HG02759 (cell line): Measurements from ENCODE around the gene MYO3B.
"Not testable (repeated sequence)": the region's sequence is repeated elsewhere in the genome, so short reads cannot be mapped to it uniquely, and the experiment has no call there.

Experiments
- ATAC-seq: cut with Tn5 transposase; IDR thresholded peaks from one replicate; pipeline ENCODE4 v1.9.1; 2021; ENCODE audit warnings: mild to moderate bottlenecking, moderate library complexity; ENCODE audit not compliant: unreplicated experiment

Gene MYO3B

GRCh38 chr2:170206805-170207407 lies 29.0 kb downstream of the MYO3B start:
- no peak for ATAC-seq

DNA sequence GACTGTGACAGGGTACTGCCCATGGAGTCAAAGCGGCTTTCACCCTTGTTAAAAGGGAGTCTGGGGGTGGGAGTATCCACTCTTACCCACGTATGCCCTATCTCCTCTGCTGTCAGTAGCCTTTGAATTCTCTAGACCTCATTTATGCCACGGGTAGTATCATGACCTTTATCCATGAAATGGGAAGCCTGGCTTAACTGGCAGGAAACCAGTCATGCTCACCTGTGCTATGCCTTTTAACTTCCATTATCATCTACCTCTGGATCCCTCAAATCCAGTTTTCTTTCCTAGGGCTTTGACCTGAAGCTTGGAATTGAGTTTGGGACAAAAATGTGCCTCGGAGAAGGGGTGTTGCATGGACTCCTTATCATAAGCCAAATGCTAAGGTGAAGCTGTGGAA lies 30.0 kb downstream of the MYO3B start:
- ATAC-seq, result no peak

GRCh38 chr2:170208967-170209366 lies 31.0 kb downstream of the MYO3B start:
- ATAC-seq, result no peak

DNA sequence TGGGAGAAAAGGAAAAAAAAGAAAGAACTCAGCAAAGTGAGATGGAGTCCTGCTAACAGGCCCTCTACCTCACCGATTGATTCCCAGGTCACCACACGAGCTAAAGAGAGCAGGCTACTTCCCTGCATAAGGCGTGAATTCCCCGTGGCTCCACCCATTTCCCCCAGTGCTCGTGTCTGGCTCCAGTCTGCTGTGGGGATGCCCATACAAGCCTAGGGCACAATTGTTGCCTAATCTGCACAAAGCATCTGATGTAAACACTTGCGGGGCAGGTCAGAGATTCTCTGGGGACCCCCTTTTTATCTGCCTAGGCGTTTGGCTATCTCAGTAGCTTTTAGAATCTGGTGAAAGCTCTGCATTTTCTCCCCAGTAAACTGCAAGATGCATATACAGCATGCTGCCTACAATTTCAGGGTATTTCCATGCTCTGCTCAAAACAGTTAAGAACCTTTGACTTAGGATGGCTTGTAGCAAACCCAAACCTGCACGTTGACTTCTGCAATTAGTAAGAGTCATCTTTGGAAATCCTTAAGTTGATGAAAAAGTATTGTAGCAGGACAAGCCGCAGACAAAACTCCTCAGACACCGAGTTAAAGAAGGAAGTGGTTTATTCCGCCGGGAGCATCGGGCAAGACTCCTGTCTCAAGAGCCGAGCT lies 34.8 kb downstream of the MYO3B start:
- ATAC-seq, result no peak

GRCh38 chr2:170213281-170213625 lies 35.3 kb downstream of the MYO3B start:
- ATAC-seq, result not testable (repeated sequence)

GRCh38 chr2:170213651-170214050 lies 35.7 kb downstream of the MYO3B start:
- ATAC-seq, result no peak

DNA sequence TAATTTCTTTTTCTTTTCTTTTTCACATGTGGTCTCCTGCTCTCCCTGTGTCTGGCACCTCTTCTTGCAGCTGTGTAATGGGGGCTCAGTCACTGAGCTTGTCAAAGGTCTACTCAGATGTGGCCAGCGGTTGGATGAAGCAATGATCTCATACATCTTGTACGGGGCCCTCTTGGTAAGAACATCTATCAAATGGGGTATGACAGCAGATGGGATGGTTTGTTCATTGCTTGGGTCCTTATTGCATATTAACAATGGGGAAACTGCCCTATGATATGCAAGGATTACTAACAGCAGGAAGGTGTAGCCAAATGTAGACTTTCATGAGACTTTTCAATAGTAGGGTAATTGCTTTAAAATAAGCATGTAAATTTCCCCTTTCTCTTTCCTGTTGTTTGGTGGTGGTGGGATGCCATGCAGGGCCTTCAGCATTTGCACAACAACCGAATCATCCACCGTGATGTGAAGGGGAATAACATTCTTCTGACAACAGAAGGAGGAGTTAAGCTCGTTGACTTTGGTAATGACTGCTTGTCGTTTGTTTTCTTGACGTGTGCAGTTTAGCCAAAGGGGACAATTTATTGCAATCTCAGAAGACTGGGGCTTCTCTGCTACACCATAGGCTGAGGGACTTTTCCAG lies 36.5 kb downstream of the MYO3B start:
- ATAC-seq, result no peak

GRCh38 chr2:170215021-170215420 lies 37.1 kb downstream of the MYO3B start:
- no peak for ATAC-seq

DNA sequence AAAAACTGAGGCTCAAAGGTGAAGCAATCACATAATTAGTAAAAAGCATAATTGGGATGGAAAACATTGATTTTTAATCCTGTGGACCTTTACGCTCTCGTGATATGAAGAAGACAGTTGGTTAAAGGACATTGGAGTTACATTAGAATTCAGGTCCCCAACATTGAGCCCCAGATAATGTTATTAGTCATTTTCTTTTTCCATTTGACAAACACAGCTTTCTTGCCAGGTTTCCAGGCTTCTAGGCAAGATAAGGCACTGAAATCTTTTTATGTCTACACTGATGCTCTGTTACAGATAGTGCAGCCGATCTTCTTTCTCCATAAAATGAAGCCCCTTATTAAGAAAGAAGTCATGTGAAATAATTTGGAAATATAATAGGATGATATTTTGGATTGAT lies 38.5 kb downstream of the MYO3B start:
- ATAC-seq, result no peak

GRCh38 chr2:170216981-170217380 lies 39.0 kb downstream of the MYO3B start:
- ATAC-seq, result no peak

- no peak for ATAC-seq
Observed at GRCh38 chr2:170217778-170218251, 39.9 kb downstream of the MYO3B start.

GRCh38 chr2:170218456-170218855 lies 40.5 kb downstream of the MYO3B start:
- no peak for ATAC-seq

GRCh38 chr2:170218931-170219330 lies 41.0 kb downstream of the MYO3B start:
- no peak for ATAC-seq

GRCh38 chr2:170221317-170222288 lies 43.7 kb downstream of the MYO3B start:
- ATAC-seq, result no peak

DNA sequence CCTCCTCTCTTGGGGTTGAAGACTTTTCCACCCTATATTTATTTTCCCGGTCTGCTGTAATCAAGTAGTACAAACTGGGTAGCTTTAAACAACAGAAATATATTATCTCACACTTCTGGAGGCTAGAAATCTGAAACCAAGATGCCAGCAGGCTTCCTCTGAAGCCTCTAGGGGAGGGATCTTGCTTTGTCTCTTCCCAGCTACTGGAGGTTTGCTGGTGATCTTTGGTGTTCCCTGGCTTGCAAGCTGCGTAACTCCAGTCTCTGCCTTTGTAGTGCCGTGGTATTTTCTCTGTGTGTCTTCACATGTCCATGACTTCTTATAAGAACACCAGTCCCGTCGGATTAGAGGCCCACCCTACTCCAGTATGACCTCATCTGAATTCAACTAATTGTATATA lies 44.4 kb downstream of the MYO3B start:
- ATAC-seq, result no peak

DNA sequence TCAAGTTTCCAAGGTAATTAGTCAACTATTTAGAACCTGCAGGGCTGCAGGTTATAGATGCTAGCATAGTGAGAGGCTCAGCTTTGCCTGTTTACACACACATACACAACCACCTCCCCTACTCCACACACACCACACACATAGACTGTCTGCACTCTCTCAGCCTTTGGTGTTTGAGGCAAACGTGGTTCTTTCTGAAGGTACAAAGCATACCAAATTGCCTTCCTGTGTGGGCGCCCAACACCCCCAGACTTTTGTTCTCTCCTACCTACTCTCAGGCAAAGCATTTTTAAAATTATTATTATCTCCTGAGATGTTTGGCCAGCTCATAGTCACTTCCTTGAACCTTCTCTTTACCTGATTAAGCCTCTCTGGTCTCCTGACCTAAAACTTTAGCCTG lies 44.9 kb downstream of the MYO3B start:
- no peak for ATAC-seq

DNA sequence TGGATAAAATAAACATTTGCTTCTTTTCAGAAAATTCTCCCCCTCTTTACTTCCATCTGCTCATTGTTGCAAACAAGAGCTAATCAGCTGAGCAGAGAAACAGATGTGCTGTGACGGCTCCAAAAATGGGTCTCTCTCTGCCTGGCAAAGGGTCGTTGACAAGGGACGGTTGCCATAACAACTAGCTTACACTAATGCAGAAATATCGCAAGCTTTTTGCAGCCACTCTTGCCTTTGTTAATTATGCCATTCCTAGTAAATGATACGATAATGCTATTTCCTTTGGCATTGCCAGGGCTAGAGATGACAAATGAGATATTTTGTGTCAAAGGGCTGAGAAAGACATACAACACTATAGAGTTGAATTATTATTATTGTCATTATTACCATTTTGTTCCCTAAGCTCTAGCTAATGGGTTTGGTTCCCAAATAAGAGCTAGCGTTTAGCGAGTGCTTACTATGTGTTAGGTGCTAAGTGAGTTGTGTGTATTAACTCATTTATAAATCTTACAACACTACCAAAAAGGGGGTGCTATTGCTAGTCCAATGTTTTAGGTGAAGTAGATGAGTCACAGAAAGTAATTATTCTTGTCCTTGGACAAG lies 46.8 kb downstream of the MYO3B start:
- ATAC-seq, result no peak

DNA sequence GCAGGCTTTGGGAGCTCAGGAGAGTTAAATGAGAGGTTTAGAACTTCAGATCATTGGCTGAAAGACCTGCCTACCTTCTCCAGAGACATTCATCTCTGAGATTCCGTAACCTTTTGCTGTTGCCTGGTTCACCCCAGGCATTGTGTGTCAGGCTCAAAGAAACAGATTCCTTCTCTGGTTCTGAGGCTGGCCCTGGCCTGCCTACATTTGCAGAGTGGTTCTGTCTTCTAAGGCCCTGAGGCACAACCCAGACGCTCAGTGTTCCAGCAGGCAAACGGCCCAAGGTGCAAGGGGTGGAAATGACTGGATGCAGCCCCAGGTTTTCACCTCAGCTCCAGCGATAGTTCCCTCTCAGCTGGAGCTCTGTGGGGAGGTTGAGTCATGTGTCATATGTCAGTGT lies 48.3 kb downstream of the MYO3B start:
- ATAC-seq, result no peak

GRCh38 chr2:170227507-170227947 lies 49.6 kb downstream of the MYO3B start:
- ATAC-seq, result peak; percentile 74

GRCh38 chr2:170227951-170228350 lies 50.0 kb downstream of the MYO3B start:
- ATAC-seq, result no peak

- no peak for ATAC-seq
Observed at GRCh38 chr2:170228429-170228828, 50.5 kb downstream of the MYO3B start.
